Mesenchymal stem cell (in vitro differentiated cells and primary cell): Measurements from ENCODE around the gene RHEX.
A peak's percentile ranks its signal among the peaks of the same experiment; 100 is the strongest.

Source experiments
- DNase-seq: peaks from one replicate; pipeline ENCODE4 v3.0.0-alpha.2; 2013
- H2AFZ ChIP-seq: one replicate; pipeline ENCODE4 v1.6.1; 2013; ENCODE audit warnings: low read depth, mild to moderate bottlenecking, control low read depth, inconsistent platforms, low read length, moderate library complexity
- H2AK5ac ChIP-seq: 2 replicates; pipeline ENCODE4 v1.6.1; 2013; ENCODE audit warnings: low read length, moderate library complexity, mild to moderate bottlenecking, inconsistent platforms; ENCODE audit not compliant: severe bottlenecking
- H2BK120ac ChIP-seq: one replicate; pipeline ENCODE4 v1.6.1; 2013; ENCODE audit warnings: low read depth, mild to moderate bottlenecking, inconsistent platforms, low read length, moderate library complexity
- H2BK12ac ChIP-seq, 2 experiments: one replicate each; pipeline ENCODE4 v1.6.1; 2013; ENCODE audit warnings: inconsistent platforms in 2 of 2, low read length in 2 of 2, mild to moderate bottlenecking in 2 of 2, moderate library complexity in 2 of 2, control low read depth in 1 of 2
- H2BK15ac ChIP-seq: one replicate; pipeline ENCODE4 v1.6.1; 2013; ENCODE audit warnings: mild to moderate bottlenecking, low read depth, inconsistent platforms; ENCODE audit not compliant: poor library complexity, severe bottlenecking
- H2BK5ac ChIP-seq: 2 replicates; pipeline ENCODE4 v1.6.1; 2013; ENCODE audit warnings: low read depth, mild to moderate bottlenecking, low read length, control low read depth, inconsistent platforms; ENCODE audit not compliant: poor library complexity, severe bottlenecking
- H3K14ac ChIP-seq, 2 experiments: one replicate each; pipeline ENCODE4 v1.6.1; 2013; ENCODE audit warnings: inconsistent platforms in 2 of 2, low read length in 2 of 2, control low read depth in 1 of 2, mild to moderate bottlenecking in 1 of 2, moderate library complexity in 1 of 2
- H3K18ac ChIP-seq, 2 experiments: one replicate each; pipeline ENCODE4 v1.6.1; 2013; ENCODE audit warnings: inconsistent platforms in 2 of 2, low read length in 2 of 2, control low read depth in 1 of 2, low read depth in 1 of 2, mild to moderate bottlenecking in 1 of 2
- H3K23ac ChIP-seq, 2 experiments: one replicate each; pipeline ENCODE4 v1.6.1; 2013; ENCODE audit warnings: inconsistent platforms in 2 of 2, low read length in 2 of 2, mild to moderate bottlenecking in 2 of 2, moderate library complexity in 2 of 2, control low read depth in 1 of 2
- H3K27ac ChIP-seq: 2 replicates; pipeline ENCODE4 v1.5.1; 2013; ENCODE audit warnings: mild to moderate bottlenecking, moderate library complexity, low read length, control low read depth, inconsistent platforms; ENCODE audit not compliant: poor library complexity, severe bottlenecking
- H3K27me3 ChIP-seq, 2 experiments: 2 replicates each; pipeline versions ENCODE4 v1.6.1 to v1.7.0; 2013; ENCODE audit warnings: low read length in 2 of 2, mild to moderate bottlenecking in 2 of 2, moderate library complexity in 2 of 2, control low read depth in 1 of 2, inconsistent platforms in 1 of 2; ENCODE audit not compliant: control insufficient read depth in 1 of 2, insufficient read depth in 1 of 2
- H3K36me3 ChIP-seq, 2 experiments: 2 replicates each; pipeline versions ENCODE4 v1.6.1 to v1.7.0; 2013; ENCODE audit warnings: low read length in 2 of 2, control low read depth in 1 of 2, inconsistent platforms in 1 of 2, low read depth in 1 of 2, mild to moderate bottlenecking in 1 of 2; ENCODE audit not compliant: insufficient read depth in 2 of 2, control insufficient read depth in 1 of 2
- H3K4ac ChIP-seq, 2 experiments: one replicate each; pipeline ENCODE4 v1.6.1; 2013; ENCODE audit warnings: inconsistent platforms in 2 of 2, low read length in 2 of 2, mild to moderate bottlenecking in 2 of 2, moderate library complexity in 2 of 2, control low read depth in 1 of 2, low read depth in 1 of 2
- H3K4me1 ChIP-seq: 2 replicates; pipeline ENCODE4 v1.6.1; 2013; ENCODE audit warnings: low read depth, low read length, control low read depth; ENCODE audit not compliant: control insufficient read depth, insufficient read depth
- H3K4me2 ChIP-seq: 2 replicates; pipeline ENCODE4 v1.6.1; 2013; ENCODE audit warnings: low read length, mild to moderate bottlenecking, inconsistent platforms; ENCODE audit not compliant: poor library complexity, severe bottlenecking
- H3K4me3 ChIP-seq, 2 experiments: 2 replicates each; pipeline versions ENCODE4 v1.5.1 to v1.7.0; 2013; ENCODE audit warnings: low read length in 2 of 2, mild to moderate bottlenecking in 2 of 2, control low read depth in 1 of 2, low read depth in 1 of 2; ENCODE audit not compliant: insufficient read depth in 1 of 2
- H3K79me1 ChIP-seq: replicated peaks from 2 replicates; pipeline ENCODE4 v1.6.1; 2013; ENCODE audit warnings: mild to moderate bottlenecking, control low read depth, low read length, inconsistent platforms; ENCODE audit not compliant: poor library complexity, severe bottlenecking
- H3K9ac ChIP-seq: 2 replicates; pipeline ENCODE4 v1.7.0; 2013; ENCODE audit warnings: mild to moderate bottlenecking, low read length, moderate library complexity
- H3K9me3 ChIP-seq: 2 replicates; pipeline ENCODE4 v1.7.0; 2013; ENCODE audit warnings: mild to moderate bottlenecking, low read length; ENCODE audit not compliant: control insufficient read depth
- H4K8ac ChIP-seq: one replicate; pipeline ENCODE4 v1.6.1; 2013; ENCODE audit warnings: inconsistent platforms, mild to moderate bottlenecking, low read length, moderate library complexity
- H4K91ac ChIP-seq: one replicate; pipeline ENCODE4 v1.6.1; 2013; ENCODE audit warnings: mild to moderate bottlenecking, low read length, inconsistent platforms
- WGBS: methylation state at CpG from one replicate; pipeline ENCODE4 v1.1.7; 2013; ENCODE audit warnings: mixed read lengths; 5-methylcytosine and 5-hydroxymethylcytosine counted together

RHEX gene

GRCh38 chr1:206022766-206023165 lies 30.2 kb upstream of the RHEX start:
- Histone ChIP-seq H2BK120ac (no peak overlapping the region), H3K14ac (no peak overlapping the region), H3K79me1 (no peaks in the 10 kb centered on the region), H2AK5ac (no peak overlapping the region), H3K4me3 (no peak overlapping the region), H2BK12ac (no peak overlapping the region), H2BK15ac (no peak overlapping the region), H3K9ac (no peak overlapping the region), H3K18ac (no peak overlapping the region), H3K4ac (no peak overlapping the region), H3K27me3 (peaks cover 0 to 3% of the 10 kb centered on the region in 2 experiments), H2BK5ac (no peak overlapping the region), H3K9me3 (no peaks in the 10 kb centered on the region), H4K91ac (no peak overlapping the region), H3K27ac (no peak overlapping the region), H3K4me2 (no peak overlapping the region), H3K36me3 (no peaks in the 10 kb centered on the region), H3K23ac (no peak overlapping the region), H3K4me1 (peaks cover 6% of the 10 kb centered on the region), H4K8ac (no peak overlapping the region), H2AFZ (no peak overlapping the region)
- 92% methylated on average over 6 of the region's 7 CpGs for WGBS
- no peak for DNase-seq

GRCh38 chr1:206023695-206024094 lies 29.3 kb upstream of the RHEX start, which contains the start of gene CTSE:
Gene CTSE (minus strand): TSS chr1:206023895. CDS start chr1:206023791, 104 bp downstream.
- Histone ChIP-seq H2BK12ac (no peak within 1 kb of the TSS), H4K8ac (no peak within 1 kb of the TSS), H3K4me3 (no peak within 1 kb of the TSS), H3K27me3 (peaks cover 0 to 7% of the 10 kb centered on the region in 2 experiments), H2BK5ac (no peak within 1 kb of the TSS), H2BK15ac (no peak within 1 kb of the TSS), H3K18ac (no peak within 1 kb of the TSS), H4K91ac (no peak within 1 kb of the TSS), H3K36me3 (no peaks in the 10 kb centered on the region), H3K79me1 (no peaks in the 10 kb centered on the region), H2BK120ac (no peak within 1 kb of the TSS), H2AK5ac (no peak within 1 kb of the TSS), H3K4me1 (peaks cover 6% of the 10 kb centered on the region), H2AFZ (no peak within 1 kb of the TSS), H3K23ac (no peak within 1 kb of the TSS), H3K14ac (peak within 1 kb of the TSS in 1 of 2 experiments; percentile 57), H3K4me2 (no peak within 1 kb of the TSS), H3K4ac (no peak within 1 kb of the TSS), H3K9ac (no peak within 1 kb of the TSS), H3K9me3 (no peaks in the 10 kb centered on the region), H3K27ac (no peak within 1 kb of the TSS)
- WGBS: 87% methylated on average over 11 of the region's 11 CpGs
- no peak for DNase-seq

GRCh38 chr1:206025283-206025820 lies 27.6 kb upstream of the RHEX start:
- Histone ChIP-seq H3K9me3 (no peaks in the 10 kb centered on the region), H3K23ac (no peak overlapping the region), H3K18ac (no peak overlapping the region), H3K4me3 (no peak overlapping the region), H3K4ac (no peak overlapping the region), H3K4me2 (no peak overlapping the region), H3K4me1 (peaks cover 9% of the 10 kb centered on the region), H3K79me1 (peaks cover 1% of the 10 kb centered on the region), H2AK5ac (no peak overlapping the region), H2BK15ac (no peak overlapping the region), H2AFZ (no peak overlapping the region), H3K27me3 (peaks cover 0 to 7% of the 10 kb centered on the region in 2 experiments), H4K8ac (no peak overlapping the region), H3K27ac (no peak overlapping the region), H3K14ac (no peak overlapping the region), H3K36me3 (no peaks in the 10 kb centered on the region), H3K9ac (no peak overlapping the region), H2BK5ac (no peak overlapping the region), H4K91ac (no peak overlapping the region), H2BK120ac (no peak overlapping the region), H2BK12ac (no peak overlapping the region)
- DNase-seq: no peak
- WGBS: 48% methylated on average over 2 of the region's 3 CpGs

DNA sequence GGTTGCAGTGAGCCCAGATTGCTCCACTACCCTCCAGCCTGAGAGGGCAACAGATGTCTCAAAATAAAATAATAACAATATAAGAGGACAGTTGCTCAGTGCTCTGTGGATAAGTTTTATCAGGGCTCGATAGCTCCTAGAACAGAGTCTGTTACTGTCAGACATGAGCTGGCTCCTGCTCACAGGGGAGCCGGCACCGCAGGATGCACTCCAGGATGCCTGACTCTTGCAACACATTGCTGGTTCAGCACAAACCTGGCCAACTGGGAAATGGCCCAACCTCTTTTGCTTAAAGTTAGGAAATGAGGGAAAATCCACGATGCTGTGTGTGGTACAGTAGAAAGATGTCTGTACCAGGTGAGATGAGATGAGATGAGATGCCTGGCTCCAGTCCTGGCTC lies 23.5 kb upstream of the RHEX start:
- Histone ChIP-seq H3K27me3 (peaks cover 0 to 11% of the 10 kb centered on the region in 2 experiments), H2BK120ac (no peak overlapping the region), H2AK5ac (no peak overlapping the region), H4K91ac (no peak overlapping the region), H3K36me3 (no peaks in the 10 kb centered on the region), H2AFZ (no peak overlapping the region), H3K14ac (no peak overlapping the region), H3K4me2 (no peak overlapping the region), H4K8ac (no peak overlapping the region), H3K18ac (no peak overlapping the region), H3K9ac (no peak overlapping the region), H3K4ac (no peak overlapping the region), H2BK15ac (no peak overlapping the region), H3K4me3 (no peak overlapping the region), H3K27ac (no peak overlapping the region), H3K4me1 (peaks cover 5% of the 10 kb centered on the region), H3K79me1 (peaks cover 1% of the 10 kb centered on the region), H2BK12ac (no peak overlapping the region), H2BK5ac (no peak overlapping the region), H3K9me3 (no peaks in the 10 kb centered on the region), H3K23ac (no peak overlapping the region)
- WGBS: 81% methylated on average over 4 of the region's 4 CpGs
- no peak for DNase-seq
